ENCODE results near the gene TMPRSS5.

DNA sequence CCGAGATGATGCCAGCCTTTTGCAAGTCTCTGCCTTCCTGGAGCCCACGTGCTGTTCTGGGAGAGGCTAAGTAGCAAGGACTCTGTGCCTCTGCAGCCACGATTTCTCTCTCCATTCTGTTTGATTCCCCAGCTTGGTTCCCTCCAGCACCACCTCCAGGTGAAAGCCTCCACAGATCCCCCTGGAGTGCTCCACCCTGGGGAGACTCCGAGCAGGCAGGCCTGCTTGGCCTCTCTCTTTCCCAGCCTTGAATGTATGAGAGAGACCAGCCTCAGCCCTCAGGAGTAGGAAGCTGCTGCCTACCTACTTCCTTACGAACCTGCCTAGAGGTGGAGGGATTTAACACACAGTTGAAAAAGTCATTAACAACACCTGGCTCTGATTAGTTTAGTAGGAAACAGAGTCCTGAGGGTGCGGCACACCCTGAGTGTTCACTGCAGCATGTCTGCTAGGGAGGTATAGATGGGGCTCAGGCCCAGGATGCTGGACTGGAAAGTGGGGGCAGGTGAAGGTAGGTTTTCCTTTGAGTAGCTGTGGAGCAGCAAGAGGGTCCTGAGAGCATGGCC lies 22.5 kb downstream of the TMPRSS5 start:
- TF ChIP-seq CTCF (IDR thresholded peaks at IDR 0.05; ENCODE audit: control extremely low read depth in 1 of 3, insufficient read depth in 1 of 3, low read depth in 1 of 3, low read length in 3 of 3) (no peak), EP300 (IDR thresholded peaks at IDR 0.05; ENCODE audit: borderline replicate concordance in 1 of 2, low read depth in 2 of 2, low read length in 2 of 2) (no peak), TAF1 (IDR thresholded peaks at IDR 0.05; ENCODE audit: low read depth, low read length) (no peak), POLR2AphosphoS5 (IDR thresholded peaks at IDR 0.05; ENCODE audit: low read depth, low read length) (no peak), RXRA (IDR thresholded peaks at IDR 0.05; ENCODE audit: insufficient read depth, low read depth, low read length) (no peak), NRF1 (IDR thresholded peaks at IDR 0.05; ENCODE audit: low read depth, low read length) (no peak), RBBP5 (IDR thresholded peaks at IDR 0.05; ENCODE audit: borderline replicate concordance, low read depth, low read length) (no peak), YY1 (IDR thresholded peaks at IDR 0.05; ENCODE audit: low read depth, low read length) (no peak), EZH2 (IDR thresholded peaks at IDR 0.05; ENCODE audit: low read depth, low read length, severe bottlenecking) (no peak), JUND (IDR thresholded peaks at IDR 0.05; ENCODE audit: low read length) (no peak), POLR2A (IDR thresholded peaks at IDR 0.05; ENCODE audit: control extremely low read depth in 1 of 2, low read depth in 2 of 2, low read length in 2 of 2) (no peak), EGR1 (IDR thresholded peaks at IDR 0.05; ENCODE audit: borderline replicate concordance, low read depth, low read length) (no peak), CREB1 (IDR thresholded peaks at IDR 0.05) (no peak)
